Measurements from ENCODE around the gene PTK6. TPM values are rescaled to one million over a fixed set of nuclear protein-coding genes. Genes with fewer than 3 reads are reported as not detected.
A peak's percentile ranks its signal among the peaks of the same experiment; 100 is the strongest.

Gene PTK6
- total and polyA plus RNA-seq, 12 donors, result 0.03 to 0.28 (median 0.06) TPM; not detected in 9

DNA sequence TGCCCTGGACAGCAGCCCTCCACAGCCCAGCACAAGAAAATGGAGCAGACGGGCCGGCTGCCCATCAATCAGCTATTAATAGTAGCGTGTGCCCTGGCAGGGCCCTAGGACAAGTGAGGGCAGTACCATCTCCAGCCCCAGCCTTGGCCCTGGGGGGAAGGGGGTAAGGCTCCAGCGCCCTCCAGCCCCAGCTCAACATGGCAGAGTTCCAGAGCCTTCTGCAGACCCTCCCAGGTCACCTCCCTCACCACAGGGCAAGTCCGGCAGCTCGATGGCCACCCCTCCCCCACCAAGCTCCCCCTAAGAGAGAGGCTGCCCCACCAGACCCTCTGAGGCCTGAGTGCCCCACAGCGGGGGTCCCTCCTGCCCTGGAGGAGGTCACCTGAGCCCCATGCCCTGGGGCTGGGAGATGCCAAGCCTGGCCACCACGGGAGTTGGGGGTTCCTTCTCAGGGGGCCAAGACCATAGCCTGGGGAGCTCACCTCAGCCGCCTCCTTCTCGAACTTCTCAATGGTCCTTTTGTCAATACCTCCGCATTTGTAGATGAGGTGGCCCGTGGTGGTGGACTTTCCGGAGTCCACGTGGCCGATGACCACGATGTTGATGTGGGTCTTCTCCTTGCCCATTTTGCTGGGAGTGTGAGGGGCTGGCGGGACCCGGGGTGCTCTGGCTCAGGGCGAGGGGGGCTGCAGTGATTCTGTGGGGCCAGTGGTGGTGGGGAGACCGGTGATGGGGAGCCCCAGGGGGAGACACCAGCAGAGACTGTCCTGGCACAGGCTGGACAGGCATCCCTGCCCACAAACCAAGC is 39.8 kb downstream of the PTK6 start:
- TF ChIP-seq, protein P1, sequence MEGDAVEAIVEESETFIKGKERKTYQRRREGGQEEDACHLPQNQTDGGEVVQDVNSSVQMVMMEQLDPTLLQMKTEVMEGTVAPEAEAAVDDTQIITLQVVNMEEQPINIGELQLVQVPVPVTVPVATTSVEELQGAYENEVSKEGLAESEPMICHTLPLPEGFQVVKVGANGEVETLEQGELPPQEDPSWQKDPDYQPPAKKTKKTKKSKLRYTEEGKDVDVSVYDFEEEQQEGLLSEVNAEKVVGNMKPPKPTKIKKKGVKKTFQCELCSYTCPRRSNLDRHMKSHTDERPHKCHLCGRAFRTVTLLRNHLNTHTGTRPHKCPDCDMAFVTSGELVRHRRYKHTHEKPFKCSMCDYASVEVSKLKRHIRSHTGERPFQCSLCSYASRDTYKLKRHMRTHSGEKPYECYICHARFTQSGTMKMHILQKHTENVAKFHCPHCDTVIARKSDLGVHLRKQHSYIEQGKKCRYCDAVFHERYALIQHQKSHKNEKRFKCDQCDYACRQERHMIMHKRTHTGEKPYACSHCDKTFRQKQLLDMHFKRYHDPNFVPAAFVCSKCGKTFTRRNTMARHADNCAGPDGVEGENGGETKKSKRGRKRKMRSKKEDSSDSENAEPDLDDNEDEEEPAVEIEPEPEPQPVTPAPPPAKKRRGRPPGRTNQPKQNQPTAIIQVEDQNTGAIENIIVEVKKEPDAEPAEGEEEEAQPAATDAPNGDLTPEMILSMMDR (IDR thresholded peaks at IDR 0.05), result no peak
- peak; percentile 23 to 78 (median 58) for ATAC-seq
- DNase-seq, result no peak
- Histone ChIP-seq H3K27ac (peak overlapping the region; percentile 68 to 98 (median 88)), H3K4me1 (peaks cover 10 to 56% (median 44%) of the 10 kb centered on the region in 9 donors), H3K36me3 (peaks cover 0 to 31% (median 0%) of the 10 kb centered on the region in 9 donors), H3K9me3 (no peaks in the 10 kb centered on the region), H3K27me3 (peaks cover 0 to 57% (median 39%) of the 10 kb centered on the region in 7 donors), H3K4me3 (peak overlapping the region; percentile 45 to 67 (median 60))
- intact Hi-C loops (cut with DNase I), result loop anchor here in 4 of 10 donors (1.0 to 5.0 kb wide), 3 partner anchors 23 to 1120 kb away; partner anchors contain the start of gene PPDPF (in 4 of the 4)
- 46 to 57% methylated on average over 20 of the region's 20 CpGs for WGBS, 2 donors

DNA sequence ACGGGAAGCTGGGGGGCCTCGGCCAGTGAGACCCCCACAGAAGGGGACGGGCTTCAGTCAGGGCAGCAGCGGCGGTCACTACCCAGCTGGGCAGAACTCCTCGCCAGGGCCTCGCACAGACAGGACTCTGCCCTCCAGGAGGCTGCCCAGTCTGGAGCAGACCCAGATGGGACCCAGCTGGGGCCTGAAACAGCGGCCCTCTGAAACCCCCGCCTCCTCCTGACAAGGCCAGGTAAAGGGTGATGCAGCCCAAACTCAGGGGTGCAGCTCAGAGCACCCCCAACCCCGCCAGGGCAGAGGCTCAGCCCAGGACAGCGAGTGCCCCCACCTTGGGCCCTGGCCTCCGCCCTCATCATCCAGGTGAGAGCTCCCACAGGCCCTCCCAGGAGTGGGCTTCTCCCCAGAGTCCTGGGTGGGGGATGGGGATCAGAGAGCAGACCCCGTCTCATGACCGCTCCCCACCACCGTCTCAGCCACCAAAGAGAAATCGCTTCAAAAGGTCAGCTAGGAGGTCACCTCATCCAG is 40.5 kb downstream of the PTK6 start:
- intact Hi-C loops (cut with DNase I), result loop anchor here in 5 of 10 donors (1.0 to 5.0 kb wide), 3 partner anchors 24 to 1119 kb away; partner anchors contain the start of gene PPDPF (in 5 of the 5)
- Histone ChIP-seq H3K27ac (peak overlapping the region in 8 of 10 donors; percentile 75 to 98 (median 93)), H3K27me3 (peaks cover 0 to 56% (median 36%) of the 10 kb centered on the region in 7 donors), H3K4me1 (peaks cover 10 to 52% (median 39%) of the 10 kb centered on the region in 9 donors), H3K9me3 (no peaks in the 10 kb centered on the region), H3K36me3 (peaks cover 0 to 31% (median 0%) of the 10 kb centered on the region in 9 donors), H3K4me3 (peak overlapping the region; percentile 18 to 67 (median 60))
- 44 to 60% methylated on average over 16 of the region's 16 CpGs for WGBS, 2 donors
- peak in 2 of 8 donors; percentile 0 for ATAC-seq
- TF ChIP-seq, protein P1 (IDR thresholded peaks at IDR 0.05), result no peak
- DNase-seq, result no peak

DNA sequence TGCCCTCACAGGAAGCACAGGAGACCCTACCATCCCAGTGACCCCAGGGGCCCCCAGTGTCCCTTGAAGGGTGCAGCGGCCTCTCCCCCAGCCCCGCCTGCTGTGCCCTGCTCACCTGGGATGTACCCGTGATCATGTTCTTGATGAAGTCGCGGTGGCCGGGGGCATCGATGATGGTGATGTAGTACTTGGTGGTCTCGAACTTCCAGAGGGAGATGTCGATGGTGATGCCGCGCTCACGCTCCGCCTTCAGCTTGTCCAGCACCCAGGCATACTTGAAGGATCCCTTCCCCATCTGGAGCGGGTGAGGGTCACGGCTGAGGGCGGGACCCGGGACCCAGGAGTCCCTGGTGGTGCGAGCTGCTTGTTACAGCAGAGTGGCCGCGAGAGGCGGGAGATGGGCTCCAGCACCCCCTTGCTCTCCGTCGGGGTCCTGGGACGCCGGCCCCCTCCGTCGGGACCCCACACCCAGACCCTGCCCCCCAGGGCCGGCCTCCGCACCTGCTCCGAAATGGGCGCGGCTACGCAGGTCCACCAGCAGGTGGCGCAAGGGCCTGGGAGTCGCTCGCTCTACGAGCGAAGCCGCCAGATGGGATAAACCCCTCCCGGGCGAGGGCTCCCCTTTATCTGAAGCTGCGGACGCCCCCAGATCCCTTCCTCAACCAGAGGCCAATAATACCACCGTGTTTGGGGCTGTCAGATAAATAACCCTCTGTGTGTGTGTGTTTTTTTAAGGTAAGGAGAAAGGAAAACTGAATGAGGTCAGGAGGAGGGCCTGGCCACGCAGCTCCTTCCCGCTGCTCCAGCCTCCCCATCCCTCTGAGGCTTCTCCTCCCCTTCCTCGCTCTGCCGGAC is 41.2 kb downstream of the PTK6 start:
- H3K27ac ChIP-seq, result peak overlapping the region in 8 of 10 donors; percentile 75 to 98 (median 93)
- ATAC-seq, result peak; percentile 18 to 61 (median 38)
- intact Hi-C loops (cut with DNase I), result loop anchor here in 5 of 10 donors (1.0 to 5.0 kb wide), 3 partner anchors 24 to 1119 kb away; partner anchors contain the start of gene PPDPF (in 4 of the 5)
- H3K36me3 ChIP-seq, result peaks cover 0 to 36% (median 0%) of the 10 kb centered on the region in 9 donors
- H3K9me3 ChIP-seq, result no peaks in the 10 kb centered on the region
- 24 to 27% methylated on average over 48 of the region's 48 CpGs for WGBS, 2 donors
- DNase-seq, result peak; percentile 67 to 77
- H3K4me3 ChIP-seq, result peak overlapping the region; percentile 18 to 67 (median 60)
- TF ChIP-seq, protein P1 (IDR thresholded peaks at IDR 0.05), result peak; percentile 89 to 98 (median 96)
- peaks cover 10 to 45% (median 37%) of the 10 kb centered on the region in 9 donors for H3K4me1 ChIP-seq
- peaks cover 0 to 56% (median 38%) of the 10 kb centered on the region in 7 donors for H3K27me3 ChIP-seq
